Subcutaneous abdominal adipose tissue (tissue), 5 donors: Measurements from ENCODE around the gene UBA3.
A peak's percentile ranks its signal among the peaks of the same experiment; 100 is the strongest.

ENCODE experiments used
- H3K27ac ChIP-seq: one replicate; pipeline ENCODE4 v1.7.0; 2013; ENCODE audit warnings: low read depth, mild to moderate bottlenecking, inconsistent platforms, low read length, moderate library complexity
- H3K27me3 ChIP-seq, 5 donors: one replicate each; pipeline ENCODE4 v1.7.0; 2013; ENCODE audit warnings: low read length in 5 of 5, inconsistent platforms in 1 of 5; ENCODE audit not compliant: control insufficient read depth in 5 of 5, insufficient read depth in 4 of 5
- H3K36me3 ChIP-seq, 5 donors: one replicate each; pipeline ENCODE4 v1.7.0; 2013; ENCODE audit warnings: low read length in 5 of 5; ENCODE audit not compliant: control insufficient read depth in 5 of 5, insufficient read depth in 5 of 5
- H3K4me1 ChIP-seq, 5 donors: one replicate each; pipeline ENCODE4 v1.7.0; 2013; ENCODE audit warnings: low read length in 5 of 5, mild to moderate bottlenecking in 3 of 5, moderate library complexity in 1 of 5; ENCODE audit not compliant: control insufficient read depth in 5 of 5, insufficient read depth in 5 of 5
- H3K4me3 ChIP-seq, 5 donors: one replicate each; pipeline ENCODE4 v1.7.0; 2013; ENCODE audit warnings: low read length in 5 of 5, low read depth in 1 of 5
- H3K9ac ChIP-seq, 5 donors: one replicate each; pipeline ENCODE4 v1.7.0; 2013; ENCODE audit warnings: low read length in 5 of 5, mild to moderate bottlenecking in 4 of 5, moderate library complexity in 3 of 5
- H3K9me3 ChIP-seq, 5 donors: one replicate each; pipeline ENCODE4 v1.7.0; 2013; ENCODE audit warnings: low read length in 5 of 5; ENCODE audit not compliant: control insufficient read depth in 5 of 5
- donor health status: healthy.
- donor health status: healthy.
- donor health status: healthy.
- donor health status: healthy.
- donor health status: healthy.

The UBA3 gene

DNA sequence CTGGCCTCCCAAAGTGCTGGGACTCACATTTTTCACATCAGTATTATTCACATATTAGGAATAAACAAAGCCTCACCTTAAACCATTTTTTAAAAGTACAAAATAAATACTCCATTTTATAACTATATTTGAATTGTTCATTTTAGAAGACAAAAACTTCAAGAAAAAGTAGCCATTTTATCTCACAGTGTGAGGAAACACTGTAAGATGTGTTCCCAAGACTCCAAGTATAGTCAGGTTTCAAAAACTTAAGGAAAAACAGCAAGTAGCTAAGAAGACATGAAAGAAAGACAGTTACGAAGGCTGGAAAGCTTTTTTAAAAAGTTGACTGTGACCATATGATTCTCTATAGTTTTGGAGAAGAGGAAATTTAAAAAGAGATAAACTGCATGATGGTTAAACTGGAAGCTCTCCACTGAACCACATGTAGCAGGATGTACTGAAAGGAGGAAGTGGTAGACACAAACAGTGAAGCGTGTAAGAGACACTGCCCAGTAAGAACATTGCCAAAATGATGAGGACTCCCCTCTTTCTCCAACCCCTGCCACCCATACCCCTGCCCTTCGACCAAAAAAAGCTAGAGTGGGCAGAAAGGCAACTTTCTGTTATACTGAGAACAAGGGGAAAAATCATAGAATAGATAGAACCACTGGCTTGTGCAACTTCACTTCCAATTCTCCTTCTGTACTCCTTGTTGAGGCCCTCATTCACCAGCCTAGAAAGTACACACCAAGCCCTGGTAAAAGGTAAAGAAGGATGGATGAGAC, 21.8 kb downstream of the UBA3 start:
- no peaks in the 10 kb centered on the region for H3K9me3 ChIP-seq
- no peaks in the 10 kb centered on the region for H3K4me1 ChIP-seq
- H3K4me3 ChIP-seq: no peak overlapping the region
- no peak overlapping the region for H3K27ac ChIP-seq
- H3K36me3 ChIP-seq: peaks cover 36 to 71% (median 53%) of the 10 kb centered on the region in 5 donors
- no peaks in the 10 kb centered on the region for H3K27me3 ChIP-seq
- no peak overlapping the region for H3K9ac ChIP-seq

DNA sequence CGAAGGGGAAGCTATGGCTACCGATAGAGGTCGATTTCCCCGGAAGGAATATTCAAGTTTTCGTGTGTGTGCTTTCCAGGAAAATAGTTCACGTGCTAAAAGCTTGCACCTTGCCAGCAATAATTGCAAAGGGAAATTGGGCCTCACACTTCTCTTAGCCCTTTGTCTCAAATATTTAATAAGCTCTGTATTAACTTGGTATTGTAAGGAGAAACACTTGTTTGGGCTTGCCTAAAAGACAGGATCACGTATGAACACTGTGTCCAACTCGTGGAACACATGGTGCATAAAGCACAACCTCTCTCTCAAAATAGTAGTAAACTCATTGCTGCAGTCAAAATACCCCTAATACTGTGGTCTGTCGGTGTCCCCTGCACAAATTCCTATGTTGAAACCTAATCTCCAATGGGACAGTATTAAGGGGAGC, 27.7 kb downstream of the UBA3 start:
- H3K27me3 ChIP-seq: no peaks in the 10 kb centered on the region
- peaks cover 0 to 28% (median 27%) of the 10 kb centered on the region in 5 donors for H3K4me1 ChIP-seq
- H3K9me3 ChIP-seq: no peaks in the 10 kb centered on the region
- peak overlapping the region; percentile 94 for H3K27ac ChIP-seq
- peak overlapping the region; percentile 80 to 92 (median 89) for H3K4me3 ChIP-seq
- H3K36me3 ChIP-seq: peaks cover 15 to 35% (median 27%) of the 10 kb centered on the region in 5 donors
- H3K9ac ChIP-seq: peak overlapping the region in 3 of 5 donors; percentile 96 to 99 (median 96)

DNA sequence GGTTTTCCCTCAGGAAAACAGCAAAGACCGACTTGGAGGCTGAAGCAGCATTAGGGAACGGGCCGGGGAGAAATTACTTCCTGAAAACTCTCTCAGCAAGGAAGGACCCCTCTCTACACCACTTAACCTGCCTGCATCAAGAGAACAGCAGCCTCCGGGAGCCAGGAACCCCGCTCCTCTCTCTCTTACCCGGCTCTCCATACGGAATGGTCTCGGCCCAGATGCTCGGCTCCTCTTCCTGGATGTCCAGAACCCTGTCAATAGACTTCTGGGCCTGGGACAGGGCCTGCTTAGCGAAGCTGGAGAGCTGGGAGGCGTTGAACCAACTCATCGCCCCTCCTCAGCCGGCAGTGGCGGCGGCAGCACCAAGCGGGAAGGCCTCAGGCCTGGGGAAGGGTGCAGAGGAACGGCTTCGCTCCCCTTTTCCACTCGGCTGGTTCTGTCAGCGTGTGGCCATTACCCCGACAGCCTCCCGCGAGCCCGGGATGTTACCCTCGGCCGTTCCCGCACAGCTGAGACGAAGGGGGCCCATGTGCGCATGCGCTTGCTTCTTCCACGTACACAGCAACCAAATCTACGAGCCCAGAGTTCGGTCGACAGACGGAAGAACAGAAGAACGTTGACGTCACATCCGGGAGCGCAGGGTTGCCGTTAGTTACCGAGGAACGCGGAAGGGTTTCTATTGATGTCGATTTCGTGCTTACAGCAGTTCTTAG, 28.3 kb downstream of the UBA3 start, which contains the start of gene TMF1:
Gene TMF1 (minus strand): TSS at position 578 of the 716 bp plus-strand sequence. CDS start 247 bp downstream, at position 331.
- H3K9me3 ChIP-seq: no peaks in the 10 kb centered on the region
- H3K27ac ChIP-seq: peak within 1 kb of the TSS; percentile 94
- H3K4me1 ChIP-seq: peaks cover 0 to 33% (median 27%) of the 10 kb centered on the region in 5 donors
- H3K36me3 ChIP-seq: peaks cover 17 to 37% (median 29%) of the 10 kb centered on the region in 5 donors
- H3K4me3 ChIP-seq: peak within 1 kb of the TSS; percentile 80 to 92 (median 89)
- H3K27me3 ChIP-seq: no peaks in the 10 kb centered on the region
- peak within 1 kb of the TSS; percentile 58 to 99 (median 96) for H3K9ac ChIP-seq

DNA sequence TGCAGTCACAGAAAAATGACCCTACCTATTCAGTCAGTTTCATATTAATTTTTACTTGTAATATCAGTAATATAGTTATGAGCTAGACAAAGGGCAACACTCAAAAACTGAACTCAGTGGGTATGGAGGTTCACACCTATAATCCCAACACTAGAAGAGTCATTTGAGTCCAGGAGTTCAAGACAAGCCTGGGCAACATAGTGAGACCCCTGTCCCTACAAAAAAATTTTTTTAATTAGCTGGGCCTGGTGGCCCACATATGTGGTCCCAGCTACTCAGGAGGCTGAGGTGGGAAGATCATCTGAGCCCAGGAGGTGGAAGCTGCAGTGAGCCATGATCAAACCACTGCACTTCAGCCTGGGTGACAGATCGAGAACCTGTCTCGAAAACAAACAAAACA, 31.2 kb downstream of the UBA3 start:
- Histone ChIP-seq H3K36me3 (peaks cover 11 to 28% (median 18%) of the 10 kb centered on the region in 5 donors), H3K9ac (no peak overlapping the region), H3K27ac (no peak overlapping the region), H3K4me3 (no peak overlapping the region), H3K9me3 (no peaks in the 10 kb centered on the region), H3K4me1 (peaks cover 0 to 38% (median 27%) of the 10 kb centered on the region in 5 donors), H3K27me3 (no peaks in the 10 kb centered on the region)

DNA sequence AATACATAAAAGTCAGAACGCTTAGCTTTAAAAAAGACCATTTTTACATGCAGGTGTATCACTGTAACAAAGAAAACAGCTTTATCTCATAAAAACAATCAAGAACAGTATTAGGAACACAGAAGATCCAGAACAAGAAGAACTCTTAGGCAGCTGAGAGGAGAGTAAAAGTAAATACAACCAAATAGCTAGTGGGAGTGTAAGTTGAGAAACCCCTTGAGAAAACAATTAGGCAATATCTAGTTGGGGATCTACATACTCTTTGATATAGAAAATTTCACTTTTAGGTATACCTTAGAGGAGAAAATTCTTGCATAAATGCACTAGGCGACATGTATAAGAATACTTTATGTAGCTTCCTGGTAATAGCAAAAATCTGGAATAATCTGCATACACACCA, 35.6 kb downstream of the UBA3 start:
- no peak overlapping the region for H3K27ac ChIP-seq
- H3K4me1 ChIP-seq: peaks cover 0 to 16% (median 2%) of the 10 kb centered on the region in 5 donors
- H3K9ac ChIP-seq: no peak overlapping the region
- H3K36me3 ChIP-seq: peaks cover 32 to 49% (median 36%) of the 10 kb centered on the region in 5 donors
- no peaks in the 10 kb centered on the region for H3K9me3 ChIP-seq
- H3K27me3 ChIP-seq: no peaks in the 10 kb centered on the region
- no peak overlapping the region for H3K4me3 ChIP-seq

DNA sequence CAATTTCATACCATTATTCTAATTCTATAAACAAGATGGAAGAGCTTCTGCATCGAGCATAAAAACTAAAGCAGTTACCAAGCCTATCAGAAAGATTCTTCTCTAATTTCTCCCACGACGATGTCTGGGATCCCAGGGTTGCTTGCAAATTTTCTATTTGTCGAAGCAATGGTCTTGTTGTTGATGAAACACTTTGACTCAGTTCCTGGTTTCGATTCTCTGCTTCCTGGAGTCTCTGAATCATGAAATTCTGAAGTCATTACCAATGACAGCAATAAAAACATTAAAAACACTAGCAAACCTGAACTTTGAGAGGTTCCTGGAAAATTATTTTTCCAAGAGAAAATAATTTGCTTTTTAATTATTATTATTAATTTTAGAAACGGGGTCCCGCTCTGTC, 46.7 kb downstream of the UBA3 start:
- Histone ChIP-seq H3K9ac (no peak overlapping the region), H3K36me3 (peaks cover 51 to 80% (median 68%) of the 10 kb centered on the region in 5 donors), H3K27ac (no peak overlapping the region), H3K4me1 (peaks cover 0 to 2% (median 0%) of the 10 kb centered on the region in 5 donors), H3K4me3 (no peak overlapping the region), H3K27me3 (no peaks in the 10 kb centered on the region), H3K9me3 (no peaks in the 10 kb centered on the region)

DNA sequence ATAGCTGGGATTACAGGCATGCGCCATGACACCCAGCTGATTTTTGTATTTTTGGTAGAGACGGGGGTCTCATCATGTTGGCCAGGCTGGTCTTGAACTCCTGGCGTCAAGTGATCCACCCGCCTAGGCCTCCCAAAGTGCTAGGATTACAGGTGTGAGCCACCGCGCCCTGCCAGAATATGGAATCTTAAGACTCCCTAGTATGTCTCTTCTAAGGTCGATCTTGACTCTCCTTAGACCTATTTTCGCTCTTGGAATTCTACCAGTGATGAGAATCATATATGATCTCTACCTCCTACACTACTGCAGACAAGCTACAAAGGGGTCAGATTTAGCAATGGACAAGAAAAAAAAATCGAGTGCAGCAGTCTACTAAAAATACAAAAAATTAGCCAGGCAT, 47.4 kb downstream of the UBA3 start:
- Histone ChIP-seq H3K27ac (no peak overlapping the region), H3K9ac (no peak overlapping the region), H3K36me3 (peaks cover 46 to 78% (median 61%) of the 10 kb centered on the region in 5 donors), H3K4me3 (no peak overlapping the region), H3K4me1 (peaks cover 0 to 9% (median 0%) of the 10 kb centered on the region in 5 donors), H3K9me3 (no peaks in the 10 kb centered on the region), H3K27me3 (no peaks in the 10 kb centered on the region)

DNA sequence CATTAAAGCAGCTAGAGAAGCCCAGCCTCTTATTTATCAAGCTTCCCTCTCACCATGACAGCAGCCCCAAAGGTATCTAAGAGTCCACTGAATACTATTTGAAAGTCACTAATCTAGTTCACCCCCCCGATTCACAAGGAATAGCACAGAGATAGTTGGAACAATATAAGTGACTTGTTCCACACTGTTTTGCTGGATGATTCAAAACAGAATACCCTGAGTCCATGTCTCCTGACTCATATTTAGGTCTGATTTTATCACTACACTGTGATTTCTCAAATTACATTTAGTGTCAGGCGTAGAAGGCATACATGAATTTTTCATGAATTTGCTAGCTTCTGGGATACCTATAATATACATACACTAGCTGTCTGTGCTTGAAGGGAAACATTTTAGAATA, 48.0 kb downstream of the UBA3 start:
- H3K9ac ChIP-seq: no peak overlapping the region
- no peak overlapping the region for H3K27ac ChIP-seq
- no peaks in the 10 kb centered on the region for H3K9me3 ChIP-seq
- peaks cover 0 to 14% (median 0%) of the 10 kb centered on the region in 5 donors for H3K4me1 ChIP-seq
- no peaks in the 10 kb centered on the region for H3K27me3 ChIP-seq
- no peak overlapping the region for H3K4me3 ChIP-seq
- peaks cover 46 to 76% (median 58%) of the 10 kb centered on the region in 5 donors for H3K36me3 ChIP-seq

DNA sequence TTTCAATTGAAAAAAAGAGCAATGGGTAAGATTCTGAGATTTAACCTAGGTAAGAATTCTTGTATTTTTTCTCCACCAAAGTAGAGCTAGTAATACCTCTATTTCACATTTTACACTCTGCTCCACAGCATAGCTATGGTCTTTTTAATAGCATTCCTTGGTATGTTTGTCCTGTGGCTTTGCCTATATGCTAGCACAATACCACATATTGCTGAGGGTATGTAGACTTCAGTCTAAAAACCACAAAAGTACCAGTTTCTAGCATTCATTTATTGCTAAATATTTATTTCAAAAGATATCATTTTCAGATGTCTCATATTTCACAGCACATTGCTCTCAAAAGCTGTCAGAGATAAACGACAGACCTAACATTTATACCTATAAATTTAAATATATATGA, 48.5 kb downstream of the UBA3 start:
- no peak overlapping the region for H3K27ac ChIP-seq
- H3K9me3 ChIP-seq: no peaks in the 10 kb centered on the region
- H3K27me3 ChIP-seq: no peaks in the 10 kb centered on the region
- H3K36me3 ChIP-seq: peaks cover 46 to 75% (median 57%) of the 10 kb centered on the region in 5 donors
- H3K9ac ChIP-seq: no peak overlapping the region
- H3K4me1 ChIP-seq: peaks cover 0 to 14% (median 0%) of the 10 kb centered on the region in 5 donors
- H3K4me3 ChIP-seq: no peak overlapping the region

DNA sequence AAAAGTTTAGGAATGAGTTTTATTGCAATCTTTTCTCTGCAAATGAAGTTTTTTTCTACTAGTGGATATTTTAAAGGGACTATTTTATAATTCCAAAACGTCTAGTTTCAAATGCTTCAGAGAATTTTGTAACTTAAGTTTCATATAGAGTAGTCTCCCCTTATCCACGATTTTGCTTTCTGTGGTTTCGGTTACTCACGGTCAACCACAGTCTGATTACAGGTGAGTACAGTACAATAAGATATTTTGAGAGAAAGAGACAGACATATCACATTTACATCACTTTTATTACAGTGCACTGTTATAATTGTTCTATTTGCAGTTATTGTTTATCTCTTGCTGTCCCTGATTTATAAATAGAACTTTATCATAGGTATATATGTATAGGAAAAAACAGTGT, 59.3 kb downstream of the UBA3 start:
- Histone ChIP-seq H3K36me3 (peaks cover 14 to 37% (median 29%) of the 10 kb centered on the region in 5 donors), H3K4me3 (no peak overlapping the region), H3K9ac (no peak overlapping the region), H3K4me1 (no peaks in the 10 kb centered on the region), H3K27me3 (no peaks in the 10 kb centered on the region), H3K9me3 (no peaks in the 10 kb centered on the region), H3K27ac (no peak overlapping the region)
